ENCODE data around the gene SLC16A9.

DNA sequence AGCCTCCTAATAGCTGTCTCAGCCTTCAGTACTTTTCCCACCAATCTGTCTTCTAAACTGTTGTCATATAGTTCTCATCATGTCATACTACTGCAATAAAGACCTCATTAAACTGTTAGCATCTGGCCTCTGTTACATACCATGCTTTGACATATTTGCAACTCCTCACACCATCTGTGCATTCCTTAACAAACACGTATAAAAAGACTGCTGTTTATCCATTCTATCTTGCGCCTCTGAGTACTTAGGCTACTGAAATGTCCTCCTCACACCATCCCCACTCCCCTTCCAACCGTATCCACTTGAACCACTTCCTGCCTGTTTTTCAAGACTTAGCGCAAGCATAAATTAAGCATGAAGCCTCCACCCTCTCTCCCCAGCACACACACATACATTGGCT, 41.6 kb downstream of the SLC16A9 start:
- TF ChIP-seq POLR2A (IDR thresholded peaks at IDR 0.05) (no peak), POLR2AphosphoS5 (IDR thresholded peaks at IDR 0.05) (no peak), EP300 (IDR thresholded peaks at IDR 0.05) (no peak)
- TF ChIP-seq, protein P1, sequence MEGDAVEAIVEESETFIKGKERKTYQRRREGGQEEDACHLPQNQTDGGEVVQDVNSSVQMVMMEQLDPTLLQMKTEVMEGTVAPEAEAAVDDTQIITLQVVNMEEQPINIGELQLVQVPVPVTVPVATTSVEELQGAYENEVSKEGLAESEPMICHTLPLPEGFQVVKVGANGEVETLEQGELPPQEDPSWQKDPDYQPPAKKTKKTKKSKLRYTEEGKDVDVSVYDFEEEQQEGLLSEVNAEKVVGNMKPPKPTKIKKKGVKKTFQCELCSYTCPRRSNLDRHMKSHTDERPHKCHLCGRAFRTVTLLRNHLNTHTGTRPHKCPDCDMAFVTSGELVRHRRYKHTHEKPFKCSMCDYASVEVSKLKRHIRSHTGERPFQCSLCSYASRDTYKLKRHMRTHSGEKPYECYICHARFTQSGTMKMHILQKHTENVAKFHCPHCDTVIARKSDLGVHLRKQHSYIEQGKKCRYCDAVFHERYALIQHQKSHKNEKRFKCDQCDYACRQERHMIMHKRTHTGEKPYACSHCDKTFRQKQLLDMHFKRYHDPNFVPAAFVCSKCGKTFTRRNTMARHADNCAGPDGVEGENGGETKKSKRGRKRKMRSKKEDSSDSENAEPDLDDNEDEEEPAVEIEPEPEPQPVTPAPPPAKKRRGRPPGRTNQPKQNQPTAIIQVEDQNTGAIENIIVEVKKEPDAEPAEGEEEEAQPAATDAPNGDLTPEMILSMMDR (IDR thresholded peaks at IDR 0.05), result no peak
